HG02642 (cell line): ENCODE data around the gene TAF5L.
"Not testable (repeated sequence)": the region's sequence is repeated elsewhere in the genome, so short reads cannot be mapped to it uniquely, and the experiment has no call there.

Experiments used
- ATAC-seq: cut with Tn5 transposase; IDR thresholded peaks from one replicate; pipeline ENCODE4 v1.9.1; 2021; ENCODE audit warnings: mild to moderate bottlenecking; ENCODE audit not compliant: unreplicated experiment, poor library complexity

TAF5L gene

DNA sequence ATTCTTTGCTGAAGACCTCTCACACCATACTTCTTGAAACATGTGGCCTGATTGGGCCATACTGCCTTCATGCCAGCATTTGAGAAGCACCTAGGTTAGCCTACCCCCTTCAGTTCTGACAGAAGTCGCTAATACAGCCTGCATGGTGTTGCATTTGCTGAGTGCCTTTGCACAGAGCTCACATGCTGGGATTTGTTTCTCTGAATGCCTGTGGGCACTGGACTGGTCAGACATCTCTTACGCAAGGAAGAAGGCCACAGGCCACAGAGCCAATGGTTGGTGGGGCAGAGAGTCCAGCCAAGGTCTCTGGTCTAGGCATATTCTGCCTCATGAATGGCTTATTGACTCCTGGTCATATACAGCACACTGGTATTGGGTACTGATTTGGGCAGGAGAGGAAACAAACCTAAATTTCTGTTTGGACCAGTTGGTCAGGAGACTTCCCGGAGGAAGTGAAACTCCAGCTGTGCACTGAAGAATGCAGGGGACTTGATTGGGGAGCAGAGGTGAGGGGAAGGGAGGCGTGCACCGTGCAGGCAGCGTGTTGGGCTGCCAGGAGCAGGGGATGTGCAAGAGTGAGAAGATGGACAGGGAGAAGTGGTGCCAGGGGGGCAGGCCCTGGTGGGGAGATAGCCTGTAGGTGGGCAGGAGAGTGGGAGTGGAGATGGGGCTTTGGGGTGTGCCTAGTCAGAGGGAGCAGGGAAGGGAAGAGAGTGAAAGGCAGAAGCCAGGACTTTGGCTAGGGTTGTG, 18.2 kb upstream of the TAF5L start:
- ATAC-seq = peak; percentile 55

GRCh38 chr1:229642970-229643369, 17.0 kb upstream of the TAF5L start:
- ATAC-seq = no peak

- no peak for ATAC-seq
These were observed 16.5 kb upstream of the TAF5L start for GRCh38 chr1:229642376-229642775.

DNA sequence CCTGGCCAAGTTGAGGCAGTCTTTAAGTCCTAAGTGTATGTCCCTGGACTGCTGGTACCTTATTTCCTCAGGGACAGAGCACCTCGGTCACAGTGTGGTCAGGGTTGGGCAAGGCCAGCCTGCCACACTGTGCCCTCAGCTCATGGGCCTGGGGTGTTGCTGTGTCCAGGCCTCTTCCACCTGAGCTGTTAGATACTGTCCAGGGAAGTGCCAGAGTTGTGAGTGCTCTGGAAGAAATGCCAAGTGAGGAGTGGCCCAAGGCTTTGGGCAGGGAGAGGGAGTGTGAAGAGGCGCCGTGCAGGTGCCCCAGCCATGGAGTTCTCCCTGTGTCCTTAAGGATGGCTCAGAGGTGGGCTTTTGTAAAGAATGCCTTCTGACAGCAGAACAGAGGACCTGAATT, 15.4 kb upstream of the TAF5L start:
- no peak for ATAC-seq

DNA sequence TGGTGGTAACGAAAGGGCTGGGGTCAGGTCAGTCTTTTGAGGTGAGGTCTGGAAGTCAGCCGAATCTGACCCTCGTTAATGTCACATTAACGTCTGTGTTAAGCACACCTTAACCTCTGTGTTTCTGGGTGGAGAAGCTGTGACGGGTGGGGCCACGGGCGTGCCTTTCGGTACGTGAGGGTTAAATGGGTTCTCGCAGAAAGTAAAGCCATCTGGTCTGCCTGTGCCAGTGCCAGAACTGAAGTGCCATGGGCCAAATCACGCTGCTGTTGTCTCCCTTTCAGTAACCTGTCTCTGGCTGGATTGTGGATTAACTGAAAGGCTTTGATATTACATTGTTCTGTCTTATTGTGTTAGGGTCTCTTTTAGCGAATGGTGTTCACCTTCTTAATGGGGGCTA, 14.5 kb upstream of the TAF5L start:
- ATAC-seq = no peak

- no peak for ATAC-seq
These were observed 11.8 kb upstream of the TAF5L start for GRCh38 chr1:229637746-229638145.

- ATAC-seq = no peak
These were observed 10.1 kb upstream of the TAF5L start for GRCh38 chr1:229636042-229636441.

DNA sequence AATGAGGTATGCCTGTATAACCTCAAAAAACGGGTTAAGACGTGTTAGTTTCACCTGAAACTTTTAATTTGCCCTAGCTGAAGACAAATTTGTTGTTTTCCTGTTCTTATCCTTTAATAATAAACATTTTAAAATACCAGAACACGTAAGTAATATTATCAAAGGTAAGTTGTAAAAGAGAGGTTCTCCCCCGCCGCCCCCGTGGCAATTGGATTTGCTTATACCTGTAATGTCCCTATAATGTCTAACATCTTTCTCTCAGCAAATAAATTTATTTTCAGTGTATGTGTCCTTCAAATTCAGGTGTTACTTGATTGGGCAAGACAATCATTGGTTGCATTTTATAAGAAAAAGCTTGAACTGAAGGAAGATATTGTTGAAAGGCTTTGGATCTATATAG, 6.0 kb upstream of the TAF5L start:
- ATAC-seq = no peak

- ATAC-seq = no peak
These were observed 5.2 kb upstream of the TAF5L start for GRCh38 chr1:229631148-229631547.

GRCh38 chr1:229629261-229629660, 3.3 kb upstream of the TAF5L start:
- no peak for ATAC-seq

GRCh38 chr1:229627003-229627402, 1.1 kb upstream of the TAF5L start:
- ATAC-seq = no peak

GRCh38 chr1:229625071-229625914, 629 bp downstream of the TAF5L start:
- peak; percentile 49 for ATAC-seq

- ATAC-seq = no peak
These were observed 1.3 kb downstream of the TAF5L start for GRCh38 chr1:229624521-229625070.

DNA sequence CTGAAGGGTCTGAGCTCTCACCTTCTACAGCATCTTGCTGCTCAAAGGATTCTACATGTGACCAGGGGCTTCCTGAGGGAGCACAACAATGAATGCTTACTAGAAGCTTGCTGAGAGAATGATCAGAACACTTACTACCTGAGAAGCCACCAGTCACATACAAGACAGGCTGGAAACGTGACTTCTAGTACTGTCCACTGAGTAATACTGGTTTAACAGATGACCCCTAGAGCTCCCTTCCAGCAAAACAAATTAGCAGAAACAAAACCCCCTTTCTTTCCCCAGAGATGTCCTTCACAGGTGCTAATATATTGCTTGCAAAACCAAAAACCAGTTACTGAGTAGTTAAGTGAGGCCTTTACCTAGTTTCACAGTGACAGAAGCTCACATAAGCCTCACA, 2.1 kb downstream of the TAF5L start:
- ATAC-seq = no peak

DNA sequence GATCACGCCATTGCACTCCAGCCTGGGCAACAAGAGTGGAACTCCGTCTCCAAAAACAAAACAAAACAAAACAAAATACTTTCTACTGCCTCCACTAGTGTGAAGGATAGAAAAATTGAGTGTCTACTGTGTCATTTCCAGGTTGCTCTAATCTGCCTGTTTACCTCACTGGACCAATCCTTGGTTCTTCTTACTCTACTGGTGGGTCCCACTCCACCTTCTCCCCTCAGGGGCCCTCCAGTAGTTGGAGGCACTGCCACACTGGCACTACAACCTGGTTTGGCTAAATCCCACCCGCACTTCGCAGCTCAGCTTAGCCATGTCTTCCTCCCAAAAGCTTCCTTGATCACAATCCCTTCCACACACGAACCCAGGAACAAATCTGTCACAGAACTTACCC, 2.7 kb downstream of the TAF5L start:
- no peak for ATAC-seq

DNA sequence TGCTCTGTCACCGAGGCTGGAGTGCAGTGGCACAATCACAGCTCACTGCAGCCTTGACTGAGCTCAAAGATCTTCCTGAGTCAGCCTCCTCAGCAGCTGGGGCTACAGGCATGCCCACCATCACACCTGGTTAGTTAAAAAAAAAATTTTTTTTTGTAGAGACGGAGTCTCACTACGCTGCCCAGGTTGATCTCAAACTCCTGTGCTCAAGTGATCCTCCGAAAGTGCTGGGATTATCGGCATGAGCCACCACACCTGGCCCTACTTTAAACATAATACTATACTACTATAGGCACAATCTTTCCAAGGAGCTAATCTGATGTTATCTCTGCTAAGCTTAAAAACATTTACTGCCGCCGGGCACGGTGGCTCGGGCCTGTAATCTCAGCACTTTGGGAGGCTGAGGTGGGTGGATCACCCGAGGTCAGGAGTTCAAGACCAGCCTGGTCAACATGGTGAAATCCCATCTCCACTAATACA, 3.2 kb downstream of the TAF5L start:
- not testable (repeated sequence) for ATAC-seq

GRCh38 chr1:229621663-229622062, 4.3 kb downstream of the TAF5L start:
- ATAC-seq = no peak

- ATAC-seq = no peak
These were observed 5.0 kb downstream of the TAF5L start for GRCh38 chr1:229620876-229621275.

DNA sequence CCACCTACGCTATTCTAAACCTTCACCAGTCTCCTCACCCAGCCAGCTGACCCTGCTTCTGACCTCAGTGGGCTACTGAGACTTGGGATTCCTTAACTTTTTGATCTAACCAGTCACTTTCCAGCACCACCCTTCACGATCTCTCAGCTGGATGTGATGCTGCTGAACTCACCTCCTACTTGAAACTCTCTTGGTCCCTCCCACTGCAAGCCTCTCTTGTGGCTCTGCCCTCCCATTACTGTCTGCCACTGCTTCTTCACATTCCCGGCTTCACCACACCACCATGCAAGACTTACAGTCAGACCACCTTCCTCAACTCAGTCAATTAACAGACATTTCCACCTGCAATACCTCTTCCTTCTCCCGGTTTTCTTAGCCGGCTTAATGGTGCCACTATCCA, 6.3 kb downstream of the TAF5L start:
- ATAC-seq = no peak

DNA sequence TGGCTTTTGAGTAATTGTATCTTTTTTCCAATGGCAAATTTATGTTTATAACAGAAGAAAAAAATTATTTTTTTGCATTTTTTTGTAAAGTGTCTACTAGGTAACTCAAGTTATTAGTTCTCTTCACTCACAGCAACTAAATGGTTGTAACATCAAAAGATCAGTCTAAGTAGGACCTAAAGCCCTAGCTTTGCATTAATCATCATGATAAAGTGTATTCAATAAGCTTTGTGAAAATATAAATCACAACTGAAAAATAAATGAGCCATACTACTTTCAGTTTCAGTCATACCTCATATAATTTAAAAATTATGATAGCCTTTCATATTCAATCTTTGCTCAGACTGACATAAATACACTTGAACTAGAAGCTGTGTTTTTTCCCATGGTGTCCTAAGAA, 6.9 kb downstream of the TAF5L start:
- ATAC-seq = no peak

- no peak for ATAC-seq
These were observed 8.4 kb downstream of the TAF5L start for GRCh38 chr1:229617351-229618100.
